Mononuclear cell (primary cell): Measurements from ENCODE around the gene AGPAT1. TPM values are rescaled to one million over a fixed set of nuclear protein-coding genes. Genes with fewer than 3 reads are reported as not detected.
"Not testable (repeated sequence)": the region's sequence is repeated elsewhere in the genome, so short reads cannot be mapped to it uniquely, and the experiment has no call there.

Source experiments
- H3K27me3 ChIP-seq: 2 replicates; pipeline ENCODE4 v1.6.0; 2011; ENCODE audit warnings: low read length, control low read depth; ENCODE audit not compliant: insufficient read depth
- H3K4me1 ChIP-seq: 2 replicates; pipeline ENCODE4 v1.5.1; 2011; ENCODE audit warnings: mild to moderate bottlenecking, low read length, control low read depth; ENCODE audit not compliant: insufficient read depth
- H3K4me3 ChIP-seq: 2 replicates; pipeline ENCODE4 v1.5.1; 2011; ENCODE audit warnings: mild to moderate bottlenecking, low read length, moderate library complexity
- H3K9me3 ChIP-seq: 2 replicates; pipeline ENCODE4 v1.5.1; 2011; ENCODE audit warnings: low read depth, mild to moderate bottlenecking, control low read depth, low read length
- total RNA-seq: library from RNA; depleted of rRNA; stranded (reverse); fragments of >200 nt; gene quantifications from one replicate; pipeline ENCODE4 v1.2.3, GENCODE V29; 2012

Gene AGPAT1
- total RNA-seq, 1 donor: 12.9 TPM

DNA sequence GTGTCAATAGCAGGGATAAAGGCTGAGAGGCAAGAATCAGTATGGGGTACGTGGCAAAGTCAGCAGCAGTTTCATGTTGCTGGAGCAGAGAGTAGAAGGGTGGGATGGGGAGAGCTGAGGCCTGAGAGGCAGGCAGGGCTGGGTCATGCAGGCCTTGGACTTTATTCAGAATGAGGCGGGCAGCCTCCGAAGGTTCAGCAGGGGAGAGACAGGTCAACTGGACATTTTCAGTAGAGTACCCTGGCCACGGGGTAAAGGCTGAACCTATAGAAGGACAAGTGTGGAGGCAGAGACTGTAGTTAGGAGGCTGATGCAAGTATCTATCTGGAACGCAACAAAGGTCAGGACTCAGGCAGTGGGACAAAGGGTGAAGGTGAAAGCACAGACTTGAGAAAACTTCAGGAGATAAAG, 34.3 kb upstream of the AGPAT1 start:
- Histone ChIP-seq H3K4me3 (no peak overlapping the region), H3K4me1 (no peaks in the 10 kb centered on the region), H3K9me3 (no peaks in the 10 kb centered on the region), H3K27me3 (no peaks in the 10 kb centered on the region)

DNA sequence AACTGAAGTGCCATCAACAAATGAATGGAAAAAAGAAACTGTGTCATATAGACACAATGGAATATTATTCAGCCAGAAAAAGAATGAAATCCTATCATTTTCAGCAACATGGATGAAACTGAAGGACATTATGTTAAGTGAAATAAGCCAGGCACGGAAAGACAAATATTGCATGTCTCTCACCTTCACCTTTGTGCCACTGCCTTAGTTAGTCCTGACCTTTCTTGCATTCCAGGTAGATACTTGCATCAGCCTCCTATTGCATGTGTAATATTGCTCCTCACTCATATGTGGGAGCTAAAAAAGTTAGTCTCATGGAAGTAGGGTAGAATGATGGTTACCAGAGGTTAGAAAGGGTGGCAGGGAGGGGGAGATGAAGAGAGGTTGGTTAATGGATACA, 33.1 kb upstream of the AGPAT1 start:
- Histone ChIP-seq H3K4me3 (no peak overlapping the region), H3K4me1 (no peaks in the 10 kb centered on the region), H3K27me3 (no peaks in the 10 kb centered on the region), H3K9me3 (no peaks in the 10 kb centered on the region)

DNA sequence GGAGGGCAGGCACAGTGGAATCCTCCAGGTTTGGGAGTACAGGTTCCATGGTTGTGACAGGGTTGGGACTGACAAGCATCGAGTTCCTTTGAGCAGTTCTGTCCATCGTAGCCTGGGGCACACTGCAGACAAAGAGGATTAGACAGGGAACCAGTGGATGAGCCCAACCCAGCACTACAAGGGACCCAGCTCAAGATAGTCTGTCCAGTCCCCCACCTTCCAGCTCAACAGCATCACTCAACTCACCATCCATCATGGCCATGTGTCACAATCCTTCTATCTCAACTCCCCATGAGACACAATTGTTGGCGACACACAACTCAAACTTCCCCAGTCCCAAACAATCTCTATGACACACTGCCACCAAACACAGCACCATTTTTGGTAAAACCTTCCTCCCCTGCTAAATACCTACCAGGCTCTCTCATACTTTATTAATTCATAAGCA, 28.4 kb upstream of the AGPAT1 start:
- no peak overlapping the region for H3K4me3 ChIP-seq
- no peaks in the 10 kb centered on the region for H3K9me3 ChIP-seq
- H3K27me3 ChIP-seq: no peaks in the 10 kb centered on the region
- no peaks in the 10 kb centered on the region for H3K4me1 ChIP-seq

DNA sequence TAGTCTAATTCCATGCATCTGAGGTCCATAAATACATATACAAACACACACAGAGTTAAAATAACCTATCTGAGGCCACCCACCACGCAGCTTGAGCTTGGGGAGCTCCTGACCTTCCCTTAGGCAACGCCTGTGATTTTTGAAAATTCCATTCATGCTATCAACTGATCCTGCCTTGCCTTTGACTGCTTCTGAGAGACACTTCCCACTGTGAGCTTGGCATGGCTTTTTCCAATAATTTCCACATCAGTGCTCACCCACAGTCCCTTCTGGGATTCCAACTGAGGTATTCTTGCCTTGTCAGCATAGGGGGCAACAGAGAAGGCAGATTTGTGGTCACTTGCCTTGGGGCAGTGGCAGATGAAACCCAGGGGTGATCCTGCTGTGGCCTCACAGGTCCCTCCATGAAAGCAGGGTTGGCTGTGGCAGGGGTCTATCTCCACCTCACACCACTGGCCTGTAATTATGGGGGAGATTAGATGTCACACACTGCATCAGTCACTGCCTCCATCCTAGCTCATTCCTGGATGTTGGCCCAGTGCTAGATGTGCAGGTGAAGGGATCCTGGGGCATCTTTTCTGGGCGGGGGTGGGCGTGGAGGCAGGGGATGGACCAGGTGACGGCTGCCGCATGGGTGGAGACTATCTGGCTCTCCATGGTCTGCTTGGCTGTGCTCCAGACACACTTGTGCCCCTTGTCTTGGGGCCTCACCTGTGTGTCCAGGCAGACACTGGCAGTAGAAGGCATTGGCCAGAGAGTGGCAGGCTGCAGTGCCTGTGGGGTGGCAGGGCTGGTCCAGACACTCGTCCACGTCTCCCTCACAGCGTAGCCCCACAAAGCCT, 27.8 kb upstream of the AGPAT1 start:
- Histone ChIP-seq H3K9me3 (no peaks in the 10 kb centered on the region), H3K4me1 (no peaks in the 10 kb centered on the region), H3K27me3 (no peaks in the 10 kb centered on the region), H3K4me3 (no peak overlapping the region)

DNA sequence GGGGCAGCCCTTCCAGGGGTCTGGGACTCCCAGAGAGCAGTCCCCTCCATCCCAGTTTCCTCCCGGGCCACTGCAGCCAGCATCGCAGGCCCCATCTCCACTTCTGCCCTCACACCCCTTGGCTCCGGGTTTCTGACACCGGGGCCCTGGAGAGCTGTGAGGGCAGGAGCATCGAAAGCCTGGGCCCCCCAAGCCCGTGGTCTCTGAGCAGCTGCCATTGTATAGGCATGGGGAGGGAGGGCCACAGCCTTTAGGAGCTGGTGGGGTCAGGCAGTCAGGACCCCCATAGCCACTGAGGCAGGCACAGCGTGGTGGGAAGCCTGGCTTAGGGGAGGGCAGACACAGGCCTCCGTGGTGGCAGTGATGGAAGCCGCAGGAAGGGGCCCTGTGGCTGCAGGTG, 26.3 kb upstream of the AGPAT1 start:
- Histone ChIP-seq H3K9me3 (no peaks in the 10 kb centered on the region), H3K27me3 (no peaks in the 10 kb centered on the region), H3K4me3 (no peak overlapping the region)

DNA sequence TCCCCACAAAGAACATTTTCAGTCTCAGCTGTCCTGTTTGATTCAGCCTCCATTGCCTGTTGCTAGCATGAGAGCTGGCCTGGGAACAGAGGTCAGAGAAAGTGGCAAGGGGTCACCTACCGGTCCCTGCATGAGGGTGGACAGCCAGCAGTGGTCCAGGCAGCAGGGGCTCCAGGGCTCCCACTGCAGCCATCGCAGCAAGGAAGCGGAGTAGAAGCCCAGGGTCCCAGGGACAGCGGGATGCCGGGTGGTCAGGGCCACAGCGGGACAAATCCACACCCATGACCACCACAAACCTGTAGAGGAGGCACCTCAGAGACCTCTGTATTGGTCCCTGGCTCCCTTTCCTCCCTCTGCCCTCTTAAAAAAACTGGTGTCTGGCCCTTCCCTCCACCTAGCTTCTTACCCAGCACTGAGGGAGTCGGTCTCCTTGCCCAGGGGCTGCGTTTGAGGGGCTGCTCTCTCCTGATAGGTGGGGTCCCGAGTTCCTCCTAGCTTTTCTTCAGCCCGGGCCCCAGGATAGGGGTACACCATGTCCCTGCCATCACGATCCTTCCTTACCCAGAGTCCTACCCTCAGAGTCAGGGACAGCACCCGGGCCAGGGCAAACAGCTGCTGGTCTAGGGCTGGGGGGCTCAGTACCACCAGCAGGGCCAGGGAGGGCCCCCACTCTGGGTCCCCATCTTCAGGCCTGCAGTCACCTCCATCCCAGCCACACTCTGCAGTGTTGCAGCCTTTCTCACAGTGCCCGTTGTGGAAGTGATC, 25.0 kb upstream of the AGPAT1 start:
- H3K27me3 ChIP-seq: no peaks in the 10 kb centered on the region
- peaks cover 12% of the 10 kb centered on the region for H3K4me1 ChIP-seq
- H3K4me3 ChIP-seq: no peak overlapping the region
- no peaks in the 10 kb centered on the region for H3K9me3 ChIP-seq

More for the DNA sequence above, 26.3 kb upstream of the AGPAT1 start:
- H3K4me1 ChIP-seq: peaks cover 2% of the 10 kb centered on the region

DNA sequence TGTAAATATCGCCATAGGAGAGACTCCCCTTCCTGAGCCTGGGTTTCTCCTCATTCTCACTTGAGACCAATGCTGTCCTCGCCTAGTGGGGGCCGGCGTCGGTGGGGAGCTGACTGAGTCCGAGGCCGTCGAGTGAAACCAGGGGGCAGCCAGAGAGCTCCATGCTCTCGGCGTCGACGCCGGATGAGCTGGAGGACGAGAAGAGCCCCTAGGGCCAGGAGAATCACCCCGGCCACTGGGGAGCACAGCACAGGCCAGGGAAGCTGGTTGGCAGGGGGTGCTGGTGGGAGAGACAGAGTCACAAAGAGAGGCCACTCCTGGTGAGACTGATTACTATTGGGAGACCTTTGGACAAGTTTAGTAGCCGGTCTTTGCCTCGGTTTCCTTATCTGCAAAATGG, 23.0 kb upstream of the AGPAT1 start:
- Histone ChIP-seq H3K9me3 (no peaks in the 10 kb centered on the region), H3K4me1 (peaks cover 26% of the 10 kb centered on the region), H3K27me3 (no peaks in the 10 kb centered on the region), H3K4me3 (no peak overlapping the region)

DNA sequence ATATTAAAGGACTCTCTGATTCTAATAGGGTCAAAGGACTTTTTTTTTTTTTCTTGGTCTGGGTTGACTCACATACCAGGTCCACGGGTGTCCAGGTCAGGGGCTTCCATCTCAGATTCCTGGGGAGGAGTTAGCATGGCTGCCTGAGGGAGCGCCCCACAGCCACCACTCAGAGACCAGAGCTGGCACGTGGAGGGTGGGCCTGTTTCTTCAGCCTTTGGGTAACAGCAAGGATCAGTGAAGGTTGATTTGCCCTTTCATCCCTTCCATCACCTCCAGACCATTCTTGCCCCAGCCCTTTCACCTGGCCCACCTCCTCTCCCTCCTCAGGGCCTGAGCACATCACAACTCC, 22.4 kb upstream of the AGPAT1 start:
- H3K27me3 ChIP-seq: no peaks in the 10 kb centered on the region
- H3K4me3 ChIP-seq: no peak overlapping the region

DNA sequence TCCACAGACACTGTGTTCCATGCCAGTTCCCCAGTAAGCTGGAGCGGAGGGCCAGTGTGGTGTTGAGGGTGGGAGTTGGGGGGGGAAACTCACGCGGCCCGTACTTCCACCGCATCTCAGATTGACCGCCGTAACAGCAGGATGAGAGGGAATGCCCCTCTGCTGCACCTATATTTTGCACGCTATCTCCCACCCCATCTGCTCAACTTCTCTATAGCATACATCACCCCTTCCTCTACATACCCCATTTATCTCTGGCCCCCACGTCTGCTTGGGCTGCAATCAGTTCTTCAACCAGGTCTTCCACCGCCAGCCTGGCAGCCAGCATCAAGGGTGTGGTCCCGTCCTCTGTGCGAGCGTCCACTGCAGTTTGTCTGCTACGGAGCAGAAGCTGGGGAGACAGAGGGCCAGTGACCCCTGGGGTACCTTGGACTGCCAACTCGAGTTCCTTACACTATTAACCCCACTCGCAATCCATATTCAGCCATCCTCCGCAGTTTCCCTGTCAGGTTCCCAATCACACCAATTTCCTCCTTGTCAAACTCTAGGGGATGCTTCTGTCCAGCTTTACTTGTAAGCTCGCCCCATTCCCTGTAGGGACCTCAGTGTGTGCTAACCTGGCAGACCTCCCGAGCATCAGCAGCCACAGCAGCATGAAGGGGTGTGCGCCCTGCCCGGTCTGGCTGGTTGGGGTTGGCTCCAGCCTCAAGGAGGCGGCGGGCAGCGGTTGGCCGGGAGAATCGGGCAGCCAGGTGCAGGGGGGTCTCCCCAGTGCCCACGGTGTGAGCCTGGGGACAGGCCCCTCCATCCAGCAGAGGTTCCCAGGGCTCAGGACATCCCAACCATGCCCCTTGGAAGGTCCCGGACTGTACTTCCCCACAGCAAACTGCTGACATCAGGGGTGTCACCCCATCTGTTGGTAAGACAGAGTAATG, 21.1 kb upstream of the AGPAT1 start:
- Histone ChIP-seq H3K9me3 (no peaks in the 10 kb centered on the region), H3K4me3 (peak overlapping the region; percentile 98), H3K27me3 (no peaks in the 10 kb centered on the region), H3K4me1 (peaks cover 39% of the 10 kb centered on the region)

More for the DNA sequence above, 22.4 kb upstream of the AGPAT1 start:
- Histone ChIP-seq H3K9me3 (no peaks in the 10 kb centered on the region), H3K4me1 (peaks cover 32% of the 10 kb centered on the region)

DNA sequence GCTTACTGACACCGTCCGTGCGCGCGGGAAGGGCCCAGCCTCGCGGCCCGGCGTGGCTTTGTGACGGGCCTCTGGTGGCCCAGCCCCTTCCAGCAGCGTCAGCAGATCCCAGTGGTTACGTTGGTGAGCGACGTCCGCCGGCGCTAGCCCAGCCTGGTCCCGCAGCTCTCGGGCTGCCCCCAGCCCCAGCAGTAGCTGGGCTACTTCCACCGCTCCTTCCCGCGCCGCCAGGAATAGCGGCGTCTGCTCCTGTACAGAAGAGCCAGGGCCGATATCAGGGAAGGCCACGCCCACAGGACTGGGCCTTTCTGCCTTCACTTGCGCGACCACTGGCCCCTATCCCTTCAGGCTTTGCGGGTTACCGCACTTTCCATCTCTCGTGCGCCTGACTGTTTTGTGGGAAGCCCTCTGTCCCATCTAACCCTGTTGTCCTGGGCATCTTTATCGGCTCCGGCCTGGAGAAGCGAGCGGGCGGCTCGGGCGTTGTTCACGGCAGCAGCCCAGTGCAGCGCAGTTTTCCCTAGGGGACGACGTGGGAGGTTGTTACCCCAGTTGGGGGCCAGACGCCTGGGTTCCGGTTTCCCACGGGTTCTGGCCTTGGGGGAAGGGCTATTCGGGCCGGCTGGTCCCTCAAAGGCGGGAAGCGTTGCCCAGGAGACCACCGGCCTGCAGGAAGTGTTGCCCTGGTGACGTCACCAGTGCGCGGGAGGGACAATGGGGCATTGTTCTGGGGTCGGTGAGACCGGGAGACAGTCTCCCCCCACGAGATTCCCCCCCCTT, 20.2 kb upstream of the AGPAT1 start:
- H3K4me3 ChIP-seq: peak overlapping the region; percentile 98
- no peaks in the 10 kb centered on the region for H3K9me3 ChIP-seq
- H3K4me1 ChIP-seq: peaks cover 43% of the 10 kb centered on the region
- no peaks in the 10 kb centered on the region for H3K27me3 ChIP-seq

DNA sequence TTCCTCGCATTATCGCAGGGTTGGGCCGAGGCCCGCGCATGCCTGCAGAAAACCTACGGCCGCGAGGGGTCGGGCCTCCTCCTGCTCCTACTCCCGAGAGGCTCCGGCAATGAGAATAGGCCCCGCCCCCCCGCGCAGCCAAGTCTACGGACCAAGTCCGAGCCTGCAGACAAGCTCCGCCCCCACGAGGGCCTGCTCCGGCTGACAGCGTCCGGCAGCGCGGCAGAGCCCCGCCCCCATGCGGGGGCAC, 19.7 kb upstream of the AGPAT1 start:
- no peaks in the 10 kb centered on the region for H3K27me3 ChIP-seq
- H3K4me3 ChIP-seq: peak overlapping the region; percentile 98
- peaks cover 48% of the 10 kb centered on the region for H3K4me1 ChIP-seq
- no peaks in the 10 kb centered on the region for H3K9me3 ChIP-seq

DNA sequence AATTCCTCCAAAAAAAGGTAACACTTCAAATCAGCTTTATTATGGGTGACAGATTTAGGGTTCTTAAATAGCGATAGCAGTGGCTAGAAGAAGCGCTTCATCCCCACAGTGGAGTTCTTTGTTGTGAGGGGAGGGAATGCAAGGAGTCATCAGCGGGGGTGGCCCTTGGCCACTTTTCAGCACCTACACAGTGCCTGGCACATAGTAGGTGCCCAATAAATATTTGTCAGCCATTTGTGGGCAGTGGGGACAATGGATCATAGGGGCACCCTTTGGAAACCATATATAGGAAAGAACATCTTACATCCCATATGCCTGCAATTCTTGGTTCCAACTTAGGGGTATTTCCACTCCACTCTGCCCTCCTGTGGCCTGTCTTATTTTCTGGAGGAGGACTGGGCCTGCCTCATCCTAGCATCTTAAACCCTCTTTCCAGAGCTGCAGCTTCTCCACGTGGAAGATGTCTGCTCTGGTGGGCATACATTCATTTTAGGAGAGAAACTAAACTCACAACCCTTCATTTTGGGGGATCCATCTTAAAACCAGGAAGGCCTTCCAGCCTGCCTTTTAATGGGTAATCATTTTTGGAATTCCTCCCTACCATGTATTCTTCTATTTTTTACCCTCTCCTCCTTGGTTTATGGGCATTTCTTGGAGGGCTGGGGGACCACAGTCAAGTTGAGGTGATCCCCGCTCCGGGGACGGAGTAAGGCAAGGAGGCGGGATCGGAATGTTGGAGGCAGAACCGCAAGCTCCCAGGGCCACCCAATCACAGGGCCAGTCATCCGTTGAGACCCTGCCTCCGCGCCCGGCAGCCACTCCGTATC, 19.2 kb upstream of the AGPAT1 start:
- Histone ChIP-seq H3K27me3 (no peaks in the 10 kb centered on the region), H3K9me3 (no peaks in the 10 kb centered on the region), H3K4me3 (peak overlapping the region; percentile 98), H3K4me1 (peaks cover 48% of the 10 kb centered on the region)

DNA sequence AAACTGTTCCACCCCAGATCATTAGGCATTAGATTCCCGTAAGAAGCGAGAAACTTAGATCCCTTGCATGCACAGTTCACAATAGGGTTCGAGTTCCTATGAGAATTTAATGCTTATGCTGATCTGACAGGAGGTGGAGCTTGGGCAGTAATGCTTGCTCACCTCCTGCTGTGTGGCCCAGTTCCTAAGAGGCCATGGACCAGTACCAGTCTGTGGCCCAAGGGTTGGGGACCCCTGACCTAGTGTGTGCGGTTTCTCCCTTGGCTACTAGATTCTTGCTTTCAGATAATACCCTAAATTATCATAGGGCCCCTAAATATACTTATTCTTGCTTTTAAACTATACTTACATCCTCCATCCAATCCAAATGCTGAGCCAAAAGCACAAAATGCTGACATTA, 18.5 kb upstream of the AGPAT1 start:
- H3K27me3 ChIP-seq: no peaks in the 10 kb centered on the region
- H3K4me3 ChIP-seq: no peak overlapping the region
- peaks cover 49% of the 10 kb centered on the region for H3K4me1 ChIP-seq
- H3K9me3 ChIP-seq: no peaks in the 10 kb centered on the region

DNA sequence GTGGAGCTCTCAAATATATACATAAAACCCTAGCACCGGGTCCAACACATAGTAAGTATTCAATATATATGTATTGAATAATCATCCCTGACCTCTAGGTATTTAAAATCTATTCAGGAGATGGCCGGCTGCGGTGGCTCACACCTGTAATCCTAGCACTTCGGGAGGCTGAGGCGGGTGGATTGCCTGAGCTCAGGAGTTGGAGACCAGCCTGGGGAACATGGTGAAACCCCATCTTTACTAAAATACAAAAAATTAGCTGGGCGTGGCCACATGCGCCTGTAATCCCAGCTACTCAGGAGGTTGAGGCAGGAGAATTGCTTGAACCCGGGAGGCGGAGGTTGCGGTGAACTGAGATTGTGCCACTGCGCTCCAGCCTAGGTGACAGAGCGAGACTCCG, 17.2 kb upstream of the AGPAT1 start:
- Histone ChIP-seq H3K4me1 (peaks cover 62% of the 10 kb centered on the region), H3K4me3 (peak overlapping the region; percentile 96)
- not testable (repeated sequence) for H3K27me3 ChIP-seq, H3K9me3 ChIP-seq
